ENCODE results near the gene RTN4R. TPM values are rescaled to one million over a fixed set of nuclear protein-coding genes. Genes with fewer than 3 reads are reported as not detected.

The RTN4R gene
- total and polyA plus RNA-seq, 9 of the 15 experiments (the other 6 are each of a cell fraction or from before 2014, with no cell fraction given), result 0.04 to 2.8 (median 1.4) TPM; not detected in 3

DNA sequence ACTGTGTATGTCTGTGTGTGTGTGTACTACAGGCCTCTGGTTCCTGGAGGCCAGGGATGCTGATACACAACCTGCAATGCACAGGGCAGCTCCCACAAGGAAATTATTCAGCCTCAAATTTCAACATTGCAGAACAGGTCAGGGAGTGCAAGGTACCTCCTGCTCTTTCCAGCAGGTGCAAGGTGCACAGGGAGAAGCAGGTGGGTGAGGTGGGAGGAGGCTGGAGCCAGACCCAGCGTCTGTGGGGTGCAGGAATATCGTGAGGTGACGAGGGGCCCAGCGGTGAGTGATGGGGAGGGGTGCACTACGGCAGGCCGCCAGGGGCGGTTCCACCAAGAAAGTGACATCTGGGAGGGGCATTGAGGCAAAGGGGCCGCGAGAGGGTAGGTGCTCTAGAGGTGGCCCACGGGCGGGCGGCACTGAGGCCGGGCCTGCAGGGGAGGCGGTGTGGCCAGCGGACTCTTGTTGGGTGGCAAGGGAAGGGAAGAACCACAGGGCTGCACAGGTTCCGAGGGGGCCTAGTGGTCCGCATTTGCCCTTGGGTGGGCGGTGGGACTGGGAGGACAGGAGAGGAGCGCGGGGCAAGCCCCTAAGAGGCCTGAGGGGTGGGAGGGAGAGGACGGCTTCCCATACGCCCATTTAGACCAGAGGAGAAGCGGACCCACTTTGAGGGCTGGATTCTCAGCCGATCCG lies 30.1 kb upstream of the RTN4R start (continued):
- TF ChIP-seq ATF2 (CRISPR knock-in tag; IDR thresholded peaks at IDR 0.05) (peak; percentile 39; the same call in 1 of the 2 replicates), SREBF1 (IDR thresholded peaks at IDR 0.05; ENCODE audit: borderline replicate concordance, low read depth, low read length) (0 out of 2 replicates have a peak, but pooled peaks have one; percentile 11), ZNF830 (CRISPR knock-in tag; IDR thresholded peaks at IDR 0.05) (0 out of 2 replicates have a peak, but pooled peaks have one; percentile 92), RFX5 (IDR thresholded peaks at IDR 0.05; ENCODE audit: low read depth, low read length) (no peak), NFATC3 (IDR thresholded peaks at IDR 0.05) (no peak), GATAD2B (IDR thresholded peaks at IDR 0.05; ENCODE audit: borderline replicate concordance) (no peak), ZNF778 (CRISPR knock-in tag; IDR thresholded peaks at IDR 0.05) (no peak), TCF7 (IDR thresholded peaks at IDR 0.05; ENCODE audit: borderline replicate concordance) (no peak), SP2 (IDR thresholded peaks at IDR 0.05; ENCODE audit: extremely low read depth, low read depth, low read length, poor library complexity, severe bottlenecking) (no peak), SMARCE1 (IDR thresholded peaks at IDR 0.05) (no peak), ESRRA (IDR thresholded peaks at IDR 0.05; ENCODE audit: borderline replicate concordance, low read depth) (no peak), SRSF3 (IDR thresholded peaks at IDR 0.05; ENCODE audit: insufficient read depth, low read length) (peak; percentile 41; the same call in 1 of the 2 replicates), ZBTB7A (IDR thresholded peaks at IDR 0.05; ENCODE audit: borderline replicate concordance, control insufficient read depth, low read depth, low read length) (no peak), HOMEZ (CRISPR knock-in tag; IDR thresholded peaks at IDR 0.05) (no peak), ZC3H4 (CRISPR knock-in tag; IDR thresholded peaks at IDR 0.05; ENCODE audit: borderline replicate concordance) (peak; percentile 75; the same call in 1 of the 2 replicates), SAP30 (IDR thresholded peaks at IDR 0.05; ENCODE audit: borderline replicate concordance, insufficient read depth, low read depth, low read length, poor library complexity, severe bottlenecking) (no peak), MTA1 (IDR thresholded peaks at IDR 0.05; ENCODE audit: borderline replicate concordance) (no peak)
- TF ChIP-seq, protein P1, sequence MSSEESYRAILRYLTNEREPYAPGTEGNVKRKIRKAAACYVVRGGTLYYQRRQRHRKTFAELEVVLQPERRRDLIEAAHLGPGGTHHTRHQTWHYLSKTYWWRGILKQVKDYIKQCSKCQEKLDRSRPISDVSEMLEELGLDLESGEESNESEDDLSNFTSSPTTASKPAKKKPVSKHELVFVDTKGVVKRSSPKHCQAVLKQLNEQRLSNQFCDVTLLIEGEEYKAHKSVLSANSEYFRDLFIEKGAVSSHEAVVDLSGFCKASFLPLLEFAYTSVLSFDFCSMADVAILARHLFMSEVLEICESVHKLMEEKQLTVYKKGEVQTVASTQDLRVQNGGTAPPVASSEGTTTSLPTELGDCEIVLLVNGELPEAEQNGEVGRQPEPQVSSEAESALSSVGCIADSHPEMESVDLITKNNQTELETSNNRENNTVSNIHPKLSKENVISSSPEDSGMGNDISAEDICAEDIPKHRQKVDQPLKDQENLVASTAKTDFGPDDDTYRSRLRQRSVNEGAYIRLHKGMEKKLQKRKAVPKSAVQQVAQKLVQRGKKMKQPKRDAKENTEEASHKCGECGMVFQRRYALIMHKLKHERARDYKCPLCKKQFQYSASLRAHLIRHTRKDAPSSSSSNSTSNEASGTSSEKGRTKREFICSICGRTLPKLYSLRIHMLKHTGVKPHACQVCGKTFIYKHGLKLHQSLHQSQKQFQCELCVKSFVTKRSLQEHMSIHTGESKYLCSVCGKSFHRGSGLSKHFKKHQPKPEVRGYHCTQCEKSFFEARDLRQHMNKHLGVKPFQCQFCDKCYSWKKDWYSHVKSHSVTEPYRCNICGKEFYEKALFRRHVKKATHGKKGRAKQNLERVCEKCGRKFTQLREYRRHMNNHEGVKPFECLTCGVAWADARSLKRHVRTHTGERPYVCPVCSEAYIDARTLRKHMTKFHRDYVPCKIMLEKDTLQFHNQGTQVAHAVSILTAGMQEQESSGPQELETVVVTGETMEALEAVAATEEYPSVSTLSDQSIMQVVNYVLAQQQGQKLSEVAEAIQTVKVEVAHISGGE (CRISPR knock-in tag; IDR thresholded peaks at IDR 0.05), result no peak
- TF ChIP-seq, protein P2, sequence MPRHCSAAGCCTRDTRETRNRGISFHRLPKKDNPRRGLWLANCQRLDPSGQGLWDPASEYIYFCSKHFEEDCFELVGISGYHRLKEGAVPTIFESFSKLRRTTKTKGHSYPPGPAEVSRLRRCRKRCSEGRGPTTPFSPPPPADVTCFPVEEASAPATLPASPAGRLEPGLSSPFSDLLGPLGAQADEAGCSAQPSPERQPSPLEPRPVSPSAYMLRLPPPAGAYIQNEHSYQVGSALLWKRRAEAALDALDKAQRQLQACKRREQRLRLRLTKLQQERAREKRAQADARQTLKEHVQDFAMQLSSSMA (CRISPR knock-in tag; IDR thresholded peaks at IDR 0.05), result 0 out of 2 replicates have a peak, but pooled peaks have one; percentile 28

All from K562 (cell line).